GM23248 (cell line): Measurements from ENCODE around the gene PTER. TPM values are rescaled to one million over a fixed set of nuclear protein-coding genes. Genes with fewer than 3 reads are reported as not detected.

Source experiments
- DNase-seq: peaks from one replicate; pipeline ENCODE4 v3.0.0-alpha.2; 2015
- H2AFZ ChIP-seq: fragments of 200-600 bp; sonication (generic); 2 replicates; pipeline ENCODE4 v1.6.1; 2016; ENCODE audit warnings: antibody characterized with exemption
- H3F3A ChIP-seq: fragments of 200-600 bp; sonication (generic); 2 replicates; pipeline ENCODE4 v1.6.1; 2016; ENCODE audit warnings: mild to moderate bottlenecking, antibody characterized with exemption, mixed run types; ENCODE audit not compliant: insufficient read depth
- H3K27ac ChIP-seq: fragments of 200-600 bp; sonication (generic); 2 replicates; pipeline ENCODE4 v1.5.1; 2016; ENCODE audit warnings: mild to moderate bottlenecking
- H3K27me3 ChIP-seq: fragments of 200-600 bp; sonication (generic); replicated peaks from 2 replicates; pipeline ENCODE4 v1.6.1; 2016; ENCODE audit warnings: mild to moderate bottlenecking; ENCODE audit not compliant: insufficient read depth
- H3K36me3 ChIP-seq: fragments of 200-600 bp; sonication (generic); 2 replicates; pipeline ENCODE4 v1.6.1; 2016; ENCODE audit warnings: low read depth, mild to moderate bottlenecking
- H3K4me1 ChIP-seq: fragments of 200-600 bp; sonication (generic); 2 replicates; pipeline ENCODE4 v1.6.1; 2016; ENCODE audit warnings: mild to moderate bottlenecking; ENCODE audit not compliant: insufficient read depth
- H3K4me2 ChIP-seq: fragments of 200-600 bp; sonication (generic); one replicate; pipeline ENCODE4 v1.6.1; 2016; ENCODE audit warnings: mild to moderate bottlenecking; ENCODE audit not compliant: unreplicated experiment
- H3K4me3 ChIP-seq: fragments of 200-600 bp; sonication (generic); 2 replicates; pipeline ENCODE4 v1.5.1; 2016; ENCODE audit warnings: mild to moderate bottlenecking
- H3K79me2 ChIP-seq: fragments of 200-600 bp; sonication (generic); 2 replicates; pipeline ENCODE4 v1.6.1; 2016; ENCODE audit warnings: mild to moderate bottlenecking; ENCODE audit not compliant: insufficient read depth
- H3K9ac ChIP-seq: fragments of 200-600 bp; sonication (generic); 2 replicates; pipeline ENCODE4 v1.6.1; 2016; ENCODE audit warnings: mild to moderate bottlenecking
- H3K9me2 ChIP-seq: fragments of 200-600 bp; sonication (generic); 2 replicates; pipeline ENCODE4 v1.6.1; 2016; ENCODE audit warnings: mixed run types, mild to moderate bottlenecking, moderate library complexity; ENCODE audit not compliant: insufficient read depth
- H3K9me3 ChIP-seq: fragments of 200-600 bp; sonication (generic); one replicate; pipeline ENCODE4 v1.6.1; 2017; ENCODE audit warnings: low read depth
- H4K20me1 ChIP-seq: fragments of 200-600 bp; sonication (generic); 2 replicates; pipeline ENCODE4 v1.6.0; 2016; ENCODE audit not compliant: insufficient read depth
- EZH2 ChIP-seq: fragments of 200-600 bp; sonication (generic); IDR thresholded peaks from 2 replicates; pipeline ENCODE4 v1.6.1; 2018; ENCODE audit warnings: antibody characterized with exemption, mild to moderate bottlenecking; ENCODE audit not compliant: insufficient read depth, poor library complexity, severe bottlenecking
- EZH2phosphoT487 ChIP-seq: fragments of 200-600 bp; sonication (generic); IDR thresholded peaks from 2 replicates; pipeline ENCODE4 v1.6.1; 2018; ENCODE audit warnings: antibody characterized with exemption, moderate library complexity, mild to moderate bottlenecking, low read depth; ENCODE audit not compliant: insufficient read depth
- WGBS, 2 experiments: methylation state at CpG; one replicate each; pipeline ENCODE4 v1.1.6; 2015 to 2017; ENCODE audit warnings: low lambda C conversion rate in 2 of 2, low coverage in 1 of 2; ENCODE audit errors: missing lambda C conversion rate in 2 of 2; 5-methylcytosine and 5-hydroxymethylcytosine counted together
- in situ Hi-C: fragments of 300-500 bp; cut with MboI; formaldehyde crosslinking; loops from 2 replicates; pipeline ENCODE4 v1.15.0; 2020
- polyA plus RNA-seq: library from polyadenylated mRNA; unstranded; fragments of >200 nt; fragmentation: Nextera tagmentation; extraction: Ambion mirVana; gene quantifications from 2 replicates; pipeline ENCODE4 v1.2.1, GENCODE V29; 2016
- total RNA-seq: library from RNA; depleted of rRNA; stranded (reverse); fragments of >200 nt; shearing (Covaris generic); gene quantifications from 2 replicates; pipeline ENCODE4 v1.2.3, GENCODE V29; 2014

Gene PTER
- total and polyA plus RNA-seq, 2 experiments from 2014 or later: 12.6 to 13.3 TPM

GRCh38 chr10:16527452-16527851 is 90.6 kb downstream of the PTER start:
- no peak for DNase-seq
- 51 to 67% methylated on average over 4 of the region's 4 CpGs for WGBS, 2 experiments
- in situ Hi-C loops: no loop called here
- no peaks in the 10 kb centered on the region for H3K9me3 ChIP-seq
- TF ChIP-seq EZH2 (no peak), EZH2phosphoT487 (no peak)
- no peaks in the 10 kb centered on the region for H4K20me1 ChIP-seq
- H3F3A ChIP-seq: no peaks in the 10 kb centered on the region
- no peak overlapping the region for H3K9ac ChIP-seq
- no peaks in the 10 kb centered on the region for H3K9me2 ChIP-seq
- H3K27ac ChIP-seq: no peak overlapping the region
- H3K79me2 ChIP-seq: no peaks in the 10 kb centered on the region
- H3K4me1 ChIP-seq: no peaks in the 10 kb centered on the region
- peaks cover 17% of the 10 kb centered on the region; the same call in 1 of the 2 replicates for H3K27me3 ChIP-seq
- no peaks in the 10 kb centered on the region for H3K36me3 ChIP-seq
- no peak overlapping the region for H3K4me3 ChIP-seq
- H3K4me2 ChIP-seq: no peak overlapping the region
- no peak overlapping the region for H2AFZ ChIP-seq

GRCh38 chr10:16529853-16530252 is 93.0 kb downstream of the PTER start:
- DNase-seq: no peak
- no peak overlapping the region for H2AFZ ChIP-seq
- H3F3A ChIP-seq: no peaks in the 10 kb centered on the region
- H3K9me2 ChIP-seq: no peaks in the 10 kb centered on the region
- in situ Hi-C loops: no loop called here
- H3K4me3 ChIP-seq: no peak overlapping the region
- 66 to 77% methylated on average over 3 of the region's 3 CpGs for WGBS, 2 experiments
- no peaks in the 10 kb centered on the region for H3K79me2 ChIP-seq
- H3K9me3 ChIP-seq: no peaks in the 10 kb centered on the region
- H4K20me1 ChIP-seq: no peaks in the 10 kb centered on the region
- H3K36me3 ChIP-seq: no peaks in the 10 kb centered on the region
- no peak for TF ChIP-seq EZH2phosphoT487
- no peak for TF ChIP-seq EZH2
- no peaks in the 10 kb centered on the region for H3K4me1 ChIP-seq
- H3K27ac ChIP-seq: no peak overlapping the region
- H3K4me2 ChIP-seq: no peak overlapping the region
- H3K9ac ChIP-seq: no peak overlapping the region
- H3K27me3 ChIP-seq: peaks cover 13% of the 10 kb centered on the region; the same call in 1 of the 2 replicates

- no peaks in the 10 kb centered on the region for H3K4me1 ChIP-seq
- no peak overlapping the region for H3K4me3 ChIP-seq
- H3K27me3 ChIP-seq: 0 out of 2 replicates have a peak, but pooled peaks cover 2% of the 10 kb centered on the region
- in situ Hi-C loops: no loop called here
- H3F3A ChIP-seq: no peaks in the 10 kb centered on the region
- TF ChIP-seq EZH2phosphoT487: no peak
- TF ChIP-seq EZH2: no peak
- no peaks in the 10 kb centered on the region for H4K20me1 ChIP-seq
- 76 to 77% methylated on average over 5 of the region's 5 CpGs for WGBS, 2 experiments
- no peaks in the 10 kb centered on the region for H3K79me2 ChIP-seq
- H3K9ac ChIP-seq: no peak overlapping the region
- DNase-seq: no peak
- no peaks in the 10 kb centered on the region for H3K9me3 ChIP-seq
- no peaks in the 10 kb centered on the region for H3K9me2 ChIP-seq
- no peak overlapping the region for H3K4me2 ChIP-seq
- no peak overlapping the region for H3K27ac ChIP-seq
- H2AFZ ChIP-seq: no peak overlapping the region
- no peaks in the 10 kb centered on the region for H3K36me3 ChIP-seq
Measured at GRCh38 chr10:16536155-16536554, 99.3 kb downstream of the PTER start.

GRCh38 chr10:16544099-16544498 is 107.3 kb downstream of the PTER start:
- Histone ChIP-seq H3K9me3 (no peaks in the 10 kb centered on the region), H4K20me1 (no peaks in the 10 kb centered on the region), H2AFZ (no peak overlapping the region), H3K4me3 (no peak overlapping the region), H3F3A (no peaks in the 10 kb centered on the region), H3K27me3 (no peaks in the 10 kb centered on the region), H3K9ac (no peak overlapping the region), H3K27ac (no peak overlapping the region), H3K4me1 (no peaks in the 10 kb centered on the region), H3K36me3 (no peaks in the 10 kb centered on the region), H3K4me2 (no peak overlapping the region), H3K9me2 (no peaks in the 10 kb centered on the region), H3K79me2 (no peaks in the 10 kb centered on the region)
- no peak for DNase-seq
- TF ChIP-seq EZH2 (no peak), EZH2phosphoT487 (no peak)
- in situ Hi-C loops: no loop called here
- 2% methylated on average over 3 of the region's 3 CpGs for WGBS, 2 experiments

- no peaks in the 10 kb centered on the region for H3K4me1 ChIP-seq
- H3K4me2 ChIP-seq: no peak overlapping the region
- 30 to 31% methylated on average over 4 of the region's 4 CpGs for WGBS, 2 experiments
- no peak overlapping the region for H3K27ac ChIP-seq
- H3F3A ChIP-seq: no peaks in the 10 kb centered on the region
- no peaks in the 10 kb centered on the region for H3K79me2 ChIP-seq
- no peak overlapping the region for H3K4me3 ChIP-seq
- no peaks in the 10 kb centered on the region for H3K36me3 ChIP-seq
- H3K27me3 ChIP-seq: no peaks in the 10 kb centered on the region
- H3K9me3 ChIP-seq: no peaks in the 10 kb centered on the region
- H3K9ac ChIP-seq: no peak overlapping the region
- no peaks in the 10 kb centered on the region for H3K9me2 ChIP-seq
- in situ Hi-C loops: no loop called here
- no peak overlapping the region for H2AFZ ChIP-seq
- no peak for DNase-seq
- no peaks in the 10 kb centered on the region for H4K20me1 ChIP-seq
- no peak for TF ChIP-seq EZH2
Measured at GRCh38 chr10:16544591-16544990, 107.8 kb downstream of the PTER start.
